GM23338 (cell line): ENCODE data around the gene GCNT2. TPM values are rescaled to one million over a fixed set of nuclear protein-coding genes. Genes with fewer than 3 reads are reported as not detected.

ENCODE experiments used
- ATAC-seq: fragments of 200-7000 bp; cut with Tn5 transposase; 3 replicates; pipeline ENCODE4 v1.9.1; 2020
- DNase-seq: peaks from one replicate; pipeline ENCODE4 v3.0.0-alpha.2; 2015; ENCODE audit warnings: low spot score
- H2AFZ ChIP-seq: fragments of 200-600 bp; sonication (generic); 2 replicates; pipeline ENCODE4 v1.8.0; 2016; ENCODE audit warnings: antibody characterized with exemption, mild to moderate bottlenecking, moderate library complexity
- H3F3A ChIP-seq: fragments of 200-600 bp; sonication (generic); replicated peaks from 2 replicates; pipeline ENCODE4 v1.8.0; 2017; ENCODE audit warnings: antibody characterized with exemption, mixed run types, low read depth
- H3K27ac ChIP-seq: fragments of 200-600 bp; sonication (generic); 2 replicates; pipeline ENCODE4 v1.6.1; 2016; ENCODE audit warnings: low read depth
- H3K27me3 ChIP-seq: fragments of 200-600 bp; sonication (generic); 2 replicates; pipeline ENCODE4 v1.8.0; 2016; ENCODE audit warnings: mild to moderate bottlenecking, mixed run types, moderate library complexity; ENCODE audit not compliant: insufficient read depth
- H3K36me3 ChIP-seq: fragments of 200-600 bp; sonication (generic); 2 replicates; pipeline ENCODE4 v1.8.0; 2016; ENCODE audit warnings: mild to moderate bottlenecking; ENCODE audit not compliant: insufficient read depth
- H3K4me1 ChIP-seq: fragments of 200-600 bp; sonication (generic); 2 replicates; pipeline ENCODE4 v1.8.0; 2016; ENCODE audit warnings: mild to moderate bottlenecking, moderate library complexity; ENCODE audit not compliant: insufficient read depth
- H3K4me2 ChIP-seq: fragments of 200-600 bp; sonication (generic); 2 replicates; pipeline ENCODE4 v1.7.1; 2017; ENCODE audit warnings: mixed run types
- H3K4me3 ChIP-seq: fragments of 200-600 bp; sonication (generic); 2 replicates; pipeline ENCODE4 v1.6.1; 2016; ENCODE audit warnings: mixed run types
- H3K79me2 ChIP-seq: fragments of 200-600 bp; sonication (generic); replicated peaks from 2 replicates; pipeline ENCODE4 v1.8.0; 2017; ENCODE audit warnings: mild to moderate bottlenecking; ENCODE audit not compliant: insufficient read depth
- H3K9me2 ChIP-seq: fragments of 200-600 bp; sonication (generic); 2 replicates; pipeline ENCODE4 v1.8.0; 2017; ENCODE audit not compliant: insufficient read depth
- H4K20me1 ChIP-seq: fragments of 200-600 bp; sonication (generic); replicated peaks from 2 replicates; pipeline ENCODE4 v1.8.0; 2017; ENCODE audit warnings: mild to moderate bottlenecking; ENCODE audit not compliant: insufficient read depth
- H3K27ac Mint-ChIP-seq: 2 replicates; pipeline ENCODE4 v1.8.0; 2020; ENCODE audit warnings: inconsistent platforms, mild to moderate bottlenecking, moderate library complexity, mixed read lengths
- H3K27me3 Mint-ChIP-seq: 3 replicates; pipeline ENCODE4 v1.8.0; 2022; ENCODE audit warnings: low read depth, mild to moderate bottlenecking, moderate library complexity, mixed read lengths, inconsistent platforms; ENCODE audit not compliant: insufficient read depth, poor library complexity
- H3K36me3 Mint-ChIP-seq: 3 replicates; pipeline ENCODE4 v1.8.0; 2021; ENCODE audit warnings: low read depth, mild to moderate bottlenecking, inconsistent platforms, moderate library complexity, mixed read lengths
- H3K4me1 Mint-ChIP-seq: 3 replicates; pipeline ENCODE4 v1.8.0; 2020; ENCODE audit warnings: mild to moderate bottlenecking, inconsistent platforms, mixed read lengths
- H3K4me3 Mint-ChIP-seq: 3 replicates; pipeline ENCODE4 v1.8.0; 2021; ENCODE audit warnings: moderate library complexity, mild to moderate bottlenecking, inconsistent platforms, mixed read lengths
- H3K9me3 Mint-ChIP-seq: 3 replicates; pipeline ENCODE4 v1.8.0; 2020; ENCODE audit warnings: moderate library complexity, mild to moderate bottlenecking, inconsistent platforms, mixed read lengths
- CREB1 ChIP-seq: fragments of 250-450 bp; sonication (Bioruptor Pico); IDR thresholded peaks from 2 replicates; pipeline ENCODE4 v1.5.0; 2020; ENCODE audit warnings: low read depth, mild to moderate bottlenecking, moderate library complexity
- CTCF ChIP-seq, 2 experiments: fragments of 200-600 bp in 1 of 2; sonication (generic) in 1 of 2; conservative IDR thresholded peaks; 2 replicates each; pipeline versions ENCODE4 v1.5.1 to v1.6.1; 2016 to 2017; ENCODE audit warnings: antibody characterized with exemption in 2 of 2, low read depth in 2 of 2, mild to moderate bottlenecking in 2 of 2, moderate library complexity in 1 of 2
- ETS1 ChIP-seq: IDR thresholded peaks from 2 replicates; pipeline ENCODE4 v1.6.1; 2016; ENCODE audit warnings: antibody characterized with exemption
- EZH2 ChIP-seq: fragments of 200-600 bp; sonication (generic); IDR thresholded peaks from one replicate; pipeline ENCODE4 v1.8.0; 2017; ENCODE audit warnings: antibody characterized with exemption, mild to moderate bottlenecking, low read depth; ENCODE audit not compliant: unreplicated experiment
- EZH2phosphoT487 ChIP-seq: fragments of 200-600 bp; sonication (generic); IDR thresholded peaks from one replicate; pipeline ENCODE4 v1.8.1; 2018; ENCODE audit warnings: antibody characterized with exemption; ENCODE audit not compliant: unreplicated experiment
- JUNB ChIP-seq: IDR thresholded peaks from one replicate; pipeline ENCODE4 v1.6.1; 2016; ENCODE audit warnings: antibody characterized with exemption; ENCODE audit not compliant: unreplicated experiment
- NANOG ChIP-seq: IDR thresholded peaks from 2 replicates; pipeline ENCODE4 v1.6.1; 2016; ENCODE audit warnings: antibody characterized with exemption, borderline replicate concordance
- POLR2AphosphoS5 ChIP-seq: IDR thresholded peaks from 2 replicates; pipeline ENCODE4 v1.6.1; 2016; ENCODE audit warnings: antibody characterized with exemption, low read depth
- REST ChIP-seq: IDR thresholded peaks from one replicate; pipeline ENCODE4 v1.6.1; 2018; ENCODE audit warnings: antibody characterized with exemption; ENCODE audit not compliant: unreplicated experiment
- STAT1 ChIP-seq: IDR thresholded peaks from one replicate; pipeline ENCODE4 v1.6.1; 2016; ENCODE audit warnings: antibody characterized with exemption; ENCODE audit not compliant: unreplicated experiment
- ZNF114 ChIP-seq: fragments of 250-450 bp; sonication (Bioruptor Pico); IDR thresholded peaks from 2 replicates; pipeline ENCODE4 v1.5.0; 2020; ENCODE audit warnings: mild to moderate bottlenecking, moderate library complexity
- ZNF331 ChIP-seq: fragments of 250-450 bp; sonication (Bioruptor Pico); IDR thresholded peaks from 2 replicates; pipeline ENCODE4 v1.5.0; 2020; ENCODE audit warnings: low read depth, mild to moderate bottlenecking, moderate library complexity
- polyA plus RNA-seq: library from polyadenylated mRNA; unstranded; fragments of >200 nt; fragmentation: Nextera tagmentation; extraction: Ambion mirVana; gene quantifications from 2 replicates; pipeline ENCODE4 v1.2.1, GENCODE V29; 2016
- total RNA-seq: library from RNA; depleted of rRNA; stranded (reverse); fragments of >200 nt; shearing (Covaris generic); gene quantifications from 2 replicates; pipeline ENCODE4 v1.2.3, GENCODE V29; 2014

GCNT2 gene
- total and polyA plus RNA-seq, 2 experiments from 2014 or later: 28.3 to 137 TPM

- ATAC-seq: no peak
Observed at GRCh38 chr6:10535193-10535592, 14.0 kb downstream of the GCNT2 start.

More at GRCh38 chr6:10535193-10535592, 14.0 kb downstream of the GCNT2 start:
- Histone ChIP-seq H3K79me2 (no peaks in the 10 kb centered on the region; the same call in 1 of the 2 replicates), H2AFZ (no peak overlapping the region; the same call in 1 of the 2 replicates), H3K4me1 (no peaks in the 10 kb centered on the region), H3K4me3 (no peak overlapping the region), H3K27me3 (no peaks in the 10 kb centered on the region), H3K27ac (0 out of 2 replicates have a peak overlapping the region, but pooled peaks have one; percentile 45), H3K9me2 (no peaks in the 10 kb centered on the region; the same call in 1 of the 2 replicates), H3K4me2 (no peak overlapping the region), H4K20me1 (no peaks in the 10 kb centered on the region), H3K36me3 (no peaks in the 10 kb centered on the region), H3F3A (peaks cover 7% of the 10 kb centered on the region; the same call in 1 of the 2 replicates)
- no peak for DNase-seq
- Mint-ChIP-seq H3K27ac (no peak overlapping the region), H3K9me3 (no peaks in the 10 kb centered on the region), H3K27me3 (peaks cover 6% of the 10 kb centered on the region), H3K36me3 (peaks cover 6% of the 10 kb centered on the region; the same call in 1 of the 3 replicates), H3K4me1 (peaks cover 19% of the 10 kb centered on the region), H3K4me3 (no peak overlapping the region)
- no peak for TF ChIP-seq POLR2AphosphoS5
- no peak for TF ChIP-seq JUNB
- TF ChIP-seq ETS1: no peak
- no peak for TF ChIP-seq REST
- no peak for TF ChIP-seq EZH2phosphoT487
- no peak for TF ChIP-seq CREB1
- no peak for TF ChIP-seq ZNF331 (CRISPR knock-in tag)
- no peak for TF ChIP-seq STAT1
- TF ChIP-seq NANOG: no peak
- no peak for TF ChIP-seq EZH2
- no peak for TF ChIP-seq CTCF (conservative IDR thresholded peaks at IDR 0.05; ENCODE audit: low read depth in 2 of 2)
- no peak for TF ChIP-seq ZNF114 (CRISPR knock-in tag)
